Thoracic aorta (tissue), 2 donors: ENCODE measurements around the gene CSTF3. TPM values are rescaled to one million over a fixed set of nuclear protein-coding genes. Genes with fewer than 3 reads are reported as not detected.

ENCODE experiments used
- ATAC-seq: fragments of 150-250 bp; one replicate; pipeline ENCODE4 v1.8.0; 2017; ENCODE audit warnings: low read depth; ENCODE audit not compliant: insufficient number of reproducible peaks, low FRiP score
- DNase-seq: peaks from one replicate; pipeline ENCODE4 v3.0.0-alpha.2; 2020; ENCODE audit warnings: low spot score
- H3K27ac ChIP-seq, 2 donors: fragments of 200-600 bp; sonication (generic); 1 replicate in 1 of 2; 2 replicates in 1 of 2; pipeline ENCODE4 v1.5.1; 2016; ENCODE audit warnings: mild to moderate bottlenecking in 2 of 2, moderate library complexity in 2 of 2
- H3K27me3 ChIP-seq: fragments of 200-600 bp; sonication (generic); replicated peaks from 2 replicates; pipeline ENCODE4 v1.6.0; 2016; ENCODE audit warnings: mild to moderate bottlenecking; ENCODE audit not compliant: insufficient read depth
- H3K36me3 ChIP-seq: fragments of 200-600 bp; sonication (generic); one replicate; pipeline ENCODE4 v1.5.1; 2016
- H3K4me1 ChIP-seq, 2 donors: fragments of 200-600 bp; sonication (generic); 1 replicate in 1 of 2; 2 replicates in 1 of 2; pipeline versions ENCODE4 v1.5.1 to v1.6.0; 2016; ENCODE audit warnings: low read depth in 2 of 2, mild to moderate bottlenecking in 1 of 2; ENCODE audit not compliant: control insufficient read depth in 1 of 2
- H3K4me3 ChIP-seq: fragments of 200-600 bp; sonication (generic); 2 replicates; pipeline ENCODE4 v1.5.1; 2016; ENCODE audit warnings: mild to moderate bottlenecking
- H3K9me3 ChIP-seq: fragments of 200-600 bp; sonication (generic); 2 replicates; pipeline ENCODE4 v1.5.1; 2016
- CTCF ChIP-seq: fragments of 200-600 bp; sonication (generic); IDR thresholded peaks from one replicate; pipeline ENCODE4 v1.5.1; 2019; ENCODE audit warnings: antibody characterized with exemption
- total RNA-seq, 2 donors: library from RNA; depleted of rRNA; stranded (reverse); fragments of >200 nt; gene quantifications; one replicate each; pipeline versions ENCODE4 v1.1.0 to v1.2.3, GENCODE V29; 2016

Gene CSTF3
- total RNA-seq, result 10 to 100 TPM; 11.1 to 29.3 TPM

GRCh38 chr11:33161120-33162005 lies at the start of gene CSTF3:
CSTF3 (minus strand) TSS chr11:33161480; CDS start chr11:33161325, 155 bp downstream.
- Histone ChIP-seq H3K9me3 (no peaks in the 10 kb centered on the region), H3K27me3 (no peaks in the 10 kb centered on the region), H3K4me3 (peak within 1 kb of the TSS; percentile 99), H3K4me1 (peaks cover 18 to 33% of the 10 kb centered on the region in 2 donors), H3K36me3 (no peaks in the 10 kb centered on the region), H3K27ac (peak within 1 kb of the TSS; percentile 58 to 65)
- TF ChIP-seq CTCF, result peak; percentile 60
- DNase-seq (peak; percentile 100), ATAC-seq (peak; percentile 98)

- no peaks in the 10 kb centered on the region for H3K36me3 ChIP-seq
- ATAC-seq (no peak), DNase-seq (no peak)
- H3K27me3 ChIP-seq, result no peaks in the 10 kb centered on the region
- no peak overlapping the region for H3K4me3 ChIP-seq
- H3K4me1 ChIP-seq, result no peaks in the 10 kb centered on the region
- H3K27ac ChIP-seq, result no peak overlapping the region
- no peak for TF ChIP-seq CTCF
- H3K9me3 ChIP-seq, result no peaks in the 10 kb centered on the region
These were observed 46.9 kb upstream of the CSTF3 start for GRCh38 chr11:33208150-33208549.

- TF ChIP-seq CTCF, result no peak
- Histone ChIP-seq H3K36me3 (no peaks in the 10 kb centered on the region), H3K4me1 (no peaks in the 10 kb centered on the region), H3K27ac (no peak overlapping the region), H3K4me3 (no peak overlapping the region), H3K9me3 (no peaks in the 10 kb centered on the region), H3K27me3 (no peaks in the 10 kb centered on the region)
- DNase-seq, result no peak
- no peak for ATAC-seq
These were observed 46.2 kb upstream of the CSTF3 start for GRCh38 chr11:33207408-33207985.

- Histone ChIP-seq H3K27me3 (no peaks in the 10 kb centered on the region), H3K27ac (no peak overlapping the region), H3K9me3 (no peaks in the 10 kb centered on the region), H3K36me3 (no peaks in the 10 kb centered on the region), H3K4me1 (no peaks in the 10 kb centered on the region), H3K4me3 (no peak overlapping the region)
- DNase-seq (no peak), ATAC-seq (no peak)
- TF ChIP-seq CTCF, result no peak
These were observed 36.8 kb upstream of the CSTF3 start for GRCh38 chr11:33197915-33198727.
